Activated CD4-positive, alpha-beta T cell treated with anti-CD3 and anti-CD28 coated beads, Interleukin-2, amount 10 ng/mL, durations not matched to agents 24 days and 14 days (primary cell): ENCODE results near the gene BAD. TPM values are rescaled to one million over a fixed set of nuclear protein-coding genes. Genes with fewer than 3 reads are reported as not detected.
A peak's percentile ranks its signal among the peaks of the same experiment; 100 is the strongest.

Source experiments
- DNase-seq: peaks from one replicate; pipeline ENCODE4 v3.0.0; 2022
- H3K27ac Mint-ChIP-seq: one replicate; pipeline ENCODE4 v1.8.0; 2022; ENCODE audit warnings: mild to moderate bottlenecking, mixed read lengths
- H3K27me3 Mint-ChIP-seq: one replicate; pipeline ENCODE4 v1.8.0; 2022; ENCODE audit warnings: mixed read lengths
- H3K36me3 Mint-ChIP-seq: one replicate; pipeline ENCODE4 v1.8.0; 2022; ENCODE audit warnings: low read depth, mild to moderate bottlenecking, mixed read lengths
- H3K4me1 Mint-ChIP-seq: one replicate; pipeline ENCODE4 v1.8.0; 2021; ENCODE audit warnings: mixed read lengths
- H3K4me3 Mint-ChIP-seq: one replicate; pipeline ENCODE4 v1.8.0; 2022; ENCODE audit warnings: mild to moderate bottlenecking, moderate library complexity, mixed read lengths
- H3K9me3 Mint-ChIP-seq: one replicate; pipeline ENCODE4 v1.8.0; 2021; ENCODE audit warnings: mixed read lengths
- intact Hi-C: fragments of 100-400 bp; cut with micrococcal nuclease; formaldehyde crosslinking; loops from one replicate; pipeline ENCODE4 v1.15.1; 2023
- total RNA-seq: library from RNA; stranded (reverse); gene quantifications from 2 replicates; pipeline ENCODE4 v1.2.3, GENCODE V29; 2022

BAD gene
- total RNA-seq, 1 donor from 2014 or later, result 34.0 TPM

DNA sequence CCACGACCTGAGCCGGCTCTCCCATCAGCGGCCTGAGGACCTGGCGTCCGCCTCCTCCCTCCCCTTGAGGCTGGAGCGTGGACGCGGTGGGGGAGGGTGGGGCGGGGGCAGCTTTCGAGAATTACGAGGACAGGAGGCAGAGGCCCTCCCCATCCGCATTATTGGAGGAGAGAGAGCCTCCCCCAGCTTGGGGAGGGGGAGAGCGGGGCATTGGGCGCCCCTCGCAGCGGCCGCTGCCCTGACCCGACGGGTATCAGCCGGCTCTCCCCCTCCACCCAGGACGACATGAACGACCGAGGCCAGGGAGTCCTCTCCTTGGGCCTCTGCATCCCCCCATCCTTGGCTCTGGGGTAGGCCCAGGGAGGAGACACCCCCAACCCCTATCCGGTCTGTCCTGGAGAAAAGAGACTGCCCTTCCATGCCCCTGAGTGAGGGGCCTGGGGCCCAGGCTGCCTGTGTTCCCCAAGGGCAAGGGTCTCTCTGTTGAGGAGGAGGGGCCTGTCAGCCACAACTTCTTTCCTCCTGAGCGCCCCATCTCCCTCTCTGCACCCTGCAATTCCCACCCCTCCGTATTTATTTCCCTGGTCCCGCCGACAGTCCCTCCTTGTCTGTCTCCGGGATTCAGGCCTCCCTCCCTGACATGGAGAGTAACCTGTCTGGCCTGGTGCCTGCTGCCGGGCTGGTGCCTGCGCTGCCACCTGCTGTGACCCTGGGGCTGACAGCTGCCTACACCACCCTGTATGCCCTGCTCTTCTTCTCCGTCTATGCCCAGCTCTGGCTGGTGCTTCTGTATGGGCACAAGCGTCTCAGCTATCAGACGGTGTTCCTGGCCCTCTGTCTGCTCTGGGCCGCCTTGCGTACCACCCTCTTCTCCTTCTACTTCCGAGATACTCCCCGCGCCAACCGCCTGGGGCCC lies 1.7 kb upstream of the BAD start:
- Mint-ChIP-seq H3K9me3 (no peaks in the 10 kb centered on the region), H3K36me3 (peaks cover 20% of the 10 kb centered on the region), H3K4me3 (peak overlapping the region; percentile 89), H3K27me3 (peaks cover 9% of the 10 kb centered on the region), H3K27ac (peak overlapping the region; percentile 84), H3K4me1 (peaks cover 19% of the 10 kb centered on the region)
- DNase-seq, result peak; percentile 75
- intact Hi-C loops, result loop anchor here (1.0 to 2.0 kb wide), 4 partner anchors 16 to 45 kb away; partner anchors contain the start of genes FKBP2 and PRDX5

DNA sequence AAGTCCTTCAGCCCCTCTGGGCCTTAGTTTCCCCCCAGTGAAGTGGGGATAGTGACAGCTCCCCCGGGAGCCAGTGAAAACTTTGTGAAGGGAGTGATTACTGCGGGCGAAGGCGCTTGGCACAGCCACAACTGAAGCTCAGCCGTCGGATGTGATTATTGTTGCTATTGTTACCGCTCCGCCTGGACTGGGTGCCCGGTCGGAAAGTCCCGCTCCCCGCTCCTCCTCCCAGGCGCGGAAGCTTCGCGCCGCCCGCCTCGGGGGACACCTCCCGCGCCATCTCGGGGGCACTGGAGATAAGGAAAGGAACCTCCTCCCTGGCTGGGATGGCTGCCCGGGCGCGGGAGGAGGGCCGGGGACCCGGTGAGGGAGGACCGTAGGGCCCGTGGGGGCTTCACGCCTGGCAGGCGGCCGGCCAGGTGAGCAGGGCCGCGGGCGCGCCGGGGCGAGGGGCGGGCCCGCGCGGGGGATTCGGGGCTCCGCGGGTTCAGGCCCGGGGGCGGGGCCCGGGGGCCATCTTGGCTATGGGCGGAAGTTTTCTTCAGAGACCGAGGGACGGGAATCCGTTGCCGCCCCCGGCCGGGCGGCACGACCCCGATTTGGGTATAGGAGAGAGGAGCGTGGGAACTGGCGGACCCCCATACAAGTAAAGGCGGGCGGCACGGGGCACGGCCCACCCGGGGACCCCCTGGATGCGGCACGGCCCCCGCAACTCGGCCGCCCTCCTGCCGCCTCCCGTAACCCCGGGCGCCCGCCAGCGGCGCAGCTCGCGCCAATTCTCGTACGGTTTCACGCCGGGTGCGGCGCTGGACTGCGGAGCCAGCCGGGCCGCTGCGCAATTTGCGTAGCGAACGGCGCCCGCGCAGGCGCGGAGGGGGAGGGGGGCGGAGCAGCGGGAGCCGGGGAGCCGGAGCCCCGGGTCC lies 758 bp upstream of the BAD start, which contains the start of gene GPR137:
TSS of gene GPR137 (plus strand) at position 887 of the 923 bp plus-strand sequence. CDS start 677 bp downstream, outside the sequence.
- Mint-ChIP-seq H3K27me3 (peaks cover 2% of the 10 kb centered on the region), H3K4me3 (peak within 1 kb of the TSS; percentile 89), H3K36me3 (peaks cover 20% of the 10 kb centered on the region), H3K4me1 (peaks cover 17% of the 10 kb centered on the region), H3K9me3 (no peaks in the 10 kb centered on the region), H3K27ac (peak within 1 kb of the TSS; percentile 94)
- peak; percentile 98 for DNase-seq
- intact Hi-C loops, result loop anchor here (1.0 to 2.0 kb wide), 4 partner anchors 15 to 44 kb away; partner anchors contain the start of genes FKBP2 and PRDX5

DNA sequence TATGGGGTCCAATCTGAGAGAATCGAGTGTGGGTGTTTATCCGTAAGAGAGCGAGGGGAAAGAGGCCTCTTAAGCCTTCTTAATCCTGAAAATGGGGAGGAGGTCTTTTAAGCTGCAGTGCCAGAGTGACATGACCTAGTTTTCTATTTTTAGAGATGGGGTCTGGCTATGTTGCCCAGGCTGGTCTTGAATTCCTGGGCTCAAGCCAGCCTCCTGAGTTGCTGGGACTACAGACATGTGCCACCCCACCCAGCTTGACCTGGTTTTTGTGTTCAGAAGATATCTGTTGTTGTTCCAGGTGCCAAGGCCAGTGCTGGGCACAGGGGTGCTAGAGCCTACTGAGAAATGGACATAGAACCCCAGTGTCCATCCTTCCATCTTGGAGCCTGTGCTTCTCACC lies 1.4 kb downstream of the BAD start:
- intact Hi-C loops, result no loop called here
- Mint-ChIP-seq H3K4me1 (peaks cover 21% of the 10 kb centered on the region), H3K4me3 (peak overlapping the region; percentile 59)

DNA sequence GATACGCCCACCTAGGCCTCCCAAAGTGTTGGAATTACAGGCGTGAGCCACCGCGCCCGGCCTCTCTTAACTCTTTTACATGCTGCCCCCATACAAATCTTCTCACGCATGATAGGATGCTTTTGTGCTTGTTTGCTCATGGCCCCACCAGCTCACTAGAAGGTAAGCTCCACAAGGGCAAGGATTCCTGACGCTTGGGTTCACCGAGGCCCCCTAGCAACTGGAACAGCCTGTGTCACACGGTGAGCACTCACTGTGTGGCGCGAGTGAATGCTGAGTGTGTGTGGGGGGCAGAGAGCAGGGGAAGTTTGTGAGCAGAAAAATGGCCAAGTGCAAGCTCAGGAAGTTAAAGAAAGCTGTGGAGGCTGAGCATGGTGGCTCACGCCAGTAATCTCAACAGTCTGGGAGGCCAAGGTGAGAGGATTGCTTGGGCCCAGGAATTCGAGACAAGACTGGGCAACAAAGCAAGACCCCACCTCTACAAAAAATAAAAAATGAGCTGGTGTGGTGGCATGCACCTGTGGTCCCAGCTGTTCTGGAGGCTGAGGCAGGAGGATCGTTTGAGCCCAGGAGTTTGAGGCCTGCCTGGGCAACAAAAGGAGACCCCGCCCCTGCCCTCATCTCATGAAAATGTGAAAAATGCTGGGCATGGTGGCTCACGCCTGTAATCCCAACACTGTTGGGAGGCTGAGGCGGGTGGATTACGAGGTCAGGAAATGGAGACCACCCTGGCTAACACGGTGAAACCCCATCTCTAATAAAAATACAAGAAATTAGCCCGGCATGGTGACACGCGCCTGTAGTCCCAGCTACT lies 2.3 kb downstream of the BAD start:
- DNase-seq, result no peak
- Mint-ChIP-seq H3K27me3 (no peaks in the 10 kb centered on the region), H3K9me3 (no peaks in the 10 kb centered on the region), H3K27ac (no peak overlapping the region), H3K4me3 (no peak overlapping the region), H3K4me1 (peaks cover 21% of the 10 kb centered on the region), H3K36me3 (peaks cover 22% of the 10 kb centered on the region)
- intact Hi-C loops, result no loop called here

More for the DNA sequence above, 1.4 kb downstream of the BAD start:
- Mint-ChIP-seq H3K9me3 (no peaks in the 10 kb centered on the region), H3K27ac (peak overlapping the region; percentile 62), H3K36me3 (peaks cover 22% of the 10 kb centered on the region), H3K27me3 (no peaks in the 10 kb centered on the region)
- peak; percentile 59 for DNase-seq

DNA sequence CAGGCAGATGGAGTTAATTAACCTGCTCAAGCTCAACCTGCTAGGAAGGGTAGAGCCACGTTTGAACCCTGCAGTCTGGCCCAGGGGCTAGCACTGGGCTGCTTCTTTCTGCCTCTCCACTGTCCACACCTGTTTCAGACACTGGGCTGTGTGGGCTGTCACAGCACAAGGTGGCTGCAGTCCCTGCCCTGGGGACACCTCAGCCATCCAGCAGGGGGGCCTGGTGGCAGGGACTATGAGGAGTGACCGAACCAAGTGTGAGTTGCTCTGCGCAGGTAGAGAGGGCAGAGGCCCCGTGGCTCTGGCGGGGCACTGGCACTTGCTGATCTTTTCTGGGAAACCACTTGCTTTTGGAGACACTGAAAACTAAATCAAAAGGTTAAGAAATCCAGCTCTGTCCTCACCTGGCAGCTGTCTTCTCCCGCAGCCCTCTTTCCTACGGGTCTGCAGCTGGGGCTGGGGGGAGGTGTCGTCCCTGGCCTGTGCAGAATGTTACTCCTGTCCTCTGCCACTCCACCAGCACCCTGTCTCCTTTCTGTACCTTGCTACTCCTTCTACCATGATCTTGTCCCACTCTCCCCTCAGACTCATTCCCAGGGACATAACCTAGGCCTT lies 5.8 kb downstream of the BAD start:
- Mint-ChIP-seq H3K4me3 (no peak overlapping the region), H3K27ac (no peak overlapping the region), H3K9me3 (no peaks in the 10 kb centered on the region), H3K4me1 (peaks cover 12% of the 10 kb centered on the region), H3K27me3 (no peaks in the 10 kb centered on the region), H3K36me3 (peaks cover 22% of the 10 kb centered on the region)
- intact Hi-C loops, result no loop called here
- no peak for DNase-seq

DNA sequence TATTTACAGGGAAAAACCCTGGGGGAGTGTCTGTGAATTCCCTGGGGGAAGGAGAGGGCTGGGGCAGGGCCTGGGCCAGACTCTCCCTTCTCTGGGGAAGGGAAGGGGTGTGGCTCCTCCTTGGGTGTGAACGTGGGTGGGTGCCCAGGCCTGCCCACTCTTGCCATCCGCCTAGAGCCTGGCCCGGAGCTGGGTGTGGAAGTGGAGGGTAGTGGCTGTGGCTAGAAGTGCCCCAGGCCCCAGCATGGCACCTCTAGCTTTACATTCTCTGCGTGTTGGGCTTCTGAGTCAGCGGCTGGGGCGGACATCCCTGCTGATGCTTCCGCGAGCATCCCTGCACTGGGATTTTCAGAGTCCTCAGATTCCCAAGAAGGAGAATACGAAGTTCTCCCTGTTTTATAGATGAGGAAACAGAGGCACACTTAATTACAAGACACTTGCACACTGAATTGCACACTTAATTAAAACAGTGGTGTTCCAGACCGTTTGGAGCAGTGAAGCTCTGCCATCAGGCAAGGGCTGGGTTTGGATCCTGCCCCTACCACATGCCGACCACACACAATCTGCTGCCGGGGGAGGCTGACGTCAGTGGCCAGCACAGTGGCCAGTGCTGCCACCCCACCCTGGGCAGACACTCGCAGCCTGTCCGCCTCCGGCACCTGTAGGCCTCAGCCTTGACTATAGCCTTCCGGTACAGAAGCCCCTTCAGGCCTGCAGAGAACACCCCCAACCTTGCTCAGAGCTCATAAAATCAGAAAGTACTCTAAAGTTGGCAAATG lies 7.6 kb downstream of the BAD start:
- peaks cover 11% of the 10 kb centered on the region for H3K4me1 Mint-ChIP-seq
- no peak for DNase-seq
- intact Hi-C loops, result no loop called here
- peaks cover 17% of the 10 kb centered on the region for H3K36me3 Mint-ChIP-seq
- no peaks in the 10 kb centered on the region for H3K9me3 Mint-ChIP-seq
- no peak overlapping the region for H3K27ac Mint-ChIP-seq
- H3K27me3 Mint-ChIP-seq, result no peaks in the 10 kb centered on the region
- H3K4me3 Mint-ChIP-seq, result no peak overlapping the region

DNA sequence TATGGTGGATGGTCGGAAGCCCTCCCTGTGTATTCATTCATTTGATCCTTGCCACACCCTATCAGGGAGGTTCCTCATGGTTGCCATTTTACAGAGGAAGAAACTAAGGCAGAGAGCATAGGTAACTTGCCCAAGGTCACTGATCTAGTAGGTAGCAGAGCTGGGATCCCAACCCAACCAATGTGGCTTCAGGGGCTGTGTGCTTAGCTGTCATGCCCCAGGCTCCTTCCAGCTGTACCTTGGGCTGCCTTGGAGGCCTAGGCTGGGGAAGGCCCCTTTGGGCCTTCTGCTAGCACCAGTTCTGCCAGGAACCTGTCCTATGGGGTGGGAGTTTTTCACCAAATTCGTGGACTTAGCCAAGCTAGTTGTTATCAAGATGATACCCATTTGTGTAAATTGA lies 8.6 kb downstream of the BAD start:
- H3K27me3 Mint-ChIP-seq, result no peaks in the 10 kb centered on the region
- peaks cover 7% of the 10 kb centered on the region for H3K36me3 Mint-ChIP-seq
- intact Hi-C loops, result no loop called here
- no peak for DNase-seq
- peaks cover 11% of the 10 kb centered on the region for H3K4me1 Mint-ChIP-seq
- H3K27ac Mint-ChIP-seq, result no peak overlapping the region
- no peak overlapping the region for H3K4me3 Mint-ChIP-seq
- no peaks in the 10 kb centered on the region for H3K9me3 Mint-ChIP-seq

DNA sequence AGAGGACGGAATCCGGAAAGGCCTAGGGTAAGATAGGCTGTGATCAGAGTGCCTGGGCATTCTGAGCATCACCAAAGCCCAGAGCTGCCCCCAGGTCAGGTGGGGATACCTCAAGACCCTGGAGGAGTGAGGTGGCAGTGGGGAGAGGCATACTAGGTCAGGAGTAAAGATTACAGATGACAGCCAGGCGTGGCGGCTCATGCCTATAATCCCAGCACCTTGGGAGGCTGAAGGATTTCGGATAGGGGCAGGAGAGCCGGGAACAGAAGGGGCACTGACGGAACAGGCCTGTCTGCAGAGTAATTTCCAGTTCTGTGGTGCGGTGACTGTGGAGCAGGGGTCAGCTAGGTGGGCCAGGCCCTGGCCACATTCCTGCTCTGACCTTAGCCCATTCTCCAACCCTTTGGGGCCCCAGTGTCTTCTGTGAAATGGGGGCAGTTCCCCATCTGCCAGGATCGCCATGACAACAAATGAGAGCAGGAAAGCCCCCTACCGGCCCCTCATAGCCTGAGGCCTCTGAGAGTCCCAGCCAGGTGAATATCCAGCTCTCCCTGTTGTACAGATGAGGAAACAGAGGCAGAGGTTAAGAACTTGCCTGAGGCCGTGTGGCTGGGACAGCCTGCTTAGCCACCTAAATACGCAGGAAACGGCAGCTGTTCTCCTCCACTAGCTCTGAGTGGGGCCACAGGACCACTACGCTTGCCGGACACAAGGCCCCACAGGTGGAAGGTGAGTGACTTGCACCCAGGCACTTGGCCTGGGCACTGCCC lies 9.2 kb downstream of the BAD start:
- H3K4me3 Mint-ChIP-seq, result no peak overlapping the region
- H3K36me3 Mint-ChIP-seq, result peaks cover 9% of the 10 kb centered on the region
- intact Hi-C loops, result no loop called here
- no peak for DNase-seq
- H3K27ac Mint-ChIP-seq, result no peak overlapping the region
- no peaks in the 10 kb centered on the region for H3K9me3 Mint-ChIP-seq
- H3K4me1 Mint-ChIP-seq, result peaks cover 13% of the 10 kb centered on the region
- H3K27me3 Mint-ChIP-seq, result no peaks in the 10 kb centered on the region

DNA sequence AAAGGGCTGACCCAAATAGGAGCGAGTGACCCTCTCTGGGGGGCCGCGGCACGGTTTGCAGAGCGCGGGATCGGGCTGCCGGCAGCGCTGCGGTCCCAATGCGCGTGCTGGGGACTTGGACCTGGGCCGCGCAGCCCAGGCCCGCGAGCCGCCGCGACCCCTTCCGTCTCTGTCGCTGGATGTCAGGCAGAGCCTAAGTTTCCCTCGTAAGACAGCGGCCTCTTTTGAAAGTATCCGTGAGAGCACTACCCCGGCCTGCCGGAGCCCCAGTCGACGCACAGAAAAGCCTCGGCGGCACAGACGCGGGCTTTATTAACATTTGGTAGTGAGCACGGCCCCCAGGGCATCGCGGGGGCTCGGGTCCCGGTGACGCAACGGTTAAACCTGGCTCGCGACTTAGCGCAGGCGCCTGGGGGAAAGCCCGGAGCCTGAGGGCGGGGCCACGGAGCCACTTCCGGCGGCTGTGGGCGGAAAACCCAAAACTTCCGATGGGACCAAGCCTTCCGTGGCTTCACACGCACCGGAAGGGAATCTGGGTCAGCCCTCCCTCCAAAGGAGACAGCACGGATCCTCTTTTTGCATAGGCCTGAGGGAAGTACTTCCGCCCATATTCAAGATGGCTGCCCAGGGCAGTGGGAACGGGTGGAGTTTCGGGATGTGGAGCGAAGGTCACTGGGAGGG lies 14.8 kb downstream of the BAD start:
- Mint-ChIP-seq H3K27me3 (no peaks in the 10 kb centered on the region), H3K4me3 (peak overlapping the region; percentile 96), H3K27ac (peak overlapping the region; percentile 99), H3K4me1 (peaks cover 26% of the 10 kb centered on the region), H3K9me3 (no peaks in the 10 kb centered on the region), H3K36me3 (peaks cover 14% of the 10 kb centered on the region)
- peak; percentile 99 for DNase-seq
- intact Hi-C loops, result loop anchor here (1.0 to 2.0 kb wide), 5 partner anchors 16 to 71 kb away; partner anchors contain the start of genes CCDC88B, ESRRA, GPR137 and TRMT112

DNA sequence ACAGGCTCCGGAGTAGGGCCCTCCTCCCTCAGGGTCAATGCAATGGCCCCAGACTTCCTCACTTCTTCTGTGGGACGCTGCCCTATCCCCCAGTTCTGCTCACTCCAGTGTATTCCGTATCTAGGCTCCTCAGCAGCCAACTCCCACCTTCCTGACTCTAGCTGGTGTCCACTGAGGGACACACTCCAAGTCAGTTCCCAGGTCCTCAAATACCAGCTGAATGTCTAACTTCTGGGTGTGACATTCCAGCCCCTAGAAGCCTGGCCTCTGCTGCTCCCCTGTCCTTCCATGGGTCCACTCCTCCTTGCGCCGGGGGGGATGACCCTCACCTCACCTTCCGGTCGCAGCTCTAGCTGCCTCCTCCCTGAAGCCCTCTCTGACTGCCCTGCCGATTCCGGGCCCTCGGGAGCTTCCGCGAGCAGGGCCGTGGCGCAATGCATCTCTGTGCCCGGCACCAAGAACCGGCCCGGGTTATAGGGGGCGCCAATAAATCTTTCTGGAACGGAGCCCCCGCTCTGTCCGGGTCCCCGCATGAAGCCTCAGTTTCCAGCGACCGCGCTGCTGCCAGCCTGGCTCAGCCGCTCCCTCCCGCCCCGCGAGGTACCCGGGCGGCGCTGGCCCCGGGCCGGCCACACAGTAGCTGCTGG lies 15.4 kb downstream of the BAD start:
- Mint-ChIP-seq H3K9me3 (no peaks in the 10 kb centered on the region), H3K27ac (peak overlapping the region; percentile 99), H3K4me1 (peaks cover 26% of the 10 kb centered on the region), H3K4me3 (peak overlapping the region; percentile 96), H3K27me3 (no peaks in the 10 kb centered on the region), H3K36me3 (peaks cover 14% of the 10 kb centered on the region)
- intact Hi-C loops, result loop anchor here (1.0 kb wide), 3 partner anchors 18 to 48 kb away; partner anchors contain the start of genes PLCB3 and TRMT112
- DNase-seq, result peak; percentile 89
